NCI-H146 treated with DMSO at 0.1 percent for 48 hours (cell line): ENCODE measurements around the gene CD59.
A peak's percentile ranks its signal among the peaks of the same experiment; 100 is the strongest.
"Not testable (repeated sequence)": the region's sequence is repeated elsewhere in the genome, so short reads cannot be mapped to it uniquely, and the experiment has no call there.

ENCODE experiments used
- DNase-seq: peaks from one replicate; lab custom pipeline; 2025; ENCODE audit not compliant: unreplicated experiment; lab: John Stamatoyannopoulos, UW

CD59 gene

DNA sequence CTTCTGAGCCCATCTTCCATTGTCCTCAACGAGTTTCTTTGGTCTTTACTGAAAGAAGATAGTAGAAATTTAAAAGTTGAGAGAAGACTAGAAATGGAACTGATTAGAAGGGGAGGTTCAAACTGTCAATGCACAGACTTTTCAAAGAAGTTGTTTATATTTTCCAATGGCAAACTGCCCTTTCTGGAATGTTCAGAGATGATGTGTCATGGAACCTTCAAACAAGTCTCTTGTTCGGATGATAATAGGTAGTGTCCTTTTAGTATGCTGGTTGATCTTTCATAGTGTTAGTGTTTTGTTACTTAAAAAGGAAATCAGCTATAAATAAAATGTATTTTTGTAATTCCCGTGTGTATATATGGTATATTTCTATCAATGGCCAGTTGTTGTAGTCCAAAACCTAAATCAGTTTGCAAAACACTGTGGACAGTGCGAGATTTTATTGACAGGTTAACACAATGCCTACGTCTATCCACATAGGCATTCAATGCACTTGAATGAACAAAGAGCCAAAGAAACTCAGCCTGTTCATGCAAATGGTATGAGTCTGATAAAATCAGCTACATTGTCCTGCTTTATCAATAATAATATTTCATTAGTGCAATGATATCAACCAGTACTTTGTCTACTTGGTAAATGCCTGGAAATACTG lies 66.5 kb downstream of the CD59 start:
- DNase-seq = no peak

DNA sequence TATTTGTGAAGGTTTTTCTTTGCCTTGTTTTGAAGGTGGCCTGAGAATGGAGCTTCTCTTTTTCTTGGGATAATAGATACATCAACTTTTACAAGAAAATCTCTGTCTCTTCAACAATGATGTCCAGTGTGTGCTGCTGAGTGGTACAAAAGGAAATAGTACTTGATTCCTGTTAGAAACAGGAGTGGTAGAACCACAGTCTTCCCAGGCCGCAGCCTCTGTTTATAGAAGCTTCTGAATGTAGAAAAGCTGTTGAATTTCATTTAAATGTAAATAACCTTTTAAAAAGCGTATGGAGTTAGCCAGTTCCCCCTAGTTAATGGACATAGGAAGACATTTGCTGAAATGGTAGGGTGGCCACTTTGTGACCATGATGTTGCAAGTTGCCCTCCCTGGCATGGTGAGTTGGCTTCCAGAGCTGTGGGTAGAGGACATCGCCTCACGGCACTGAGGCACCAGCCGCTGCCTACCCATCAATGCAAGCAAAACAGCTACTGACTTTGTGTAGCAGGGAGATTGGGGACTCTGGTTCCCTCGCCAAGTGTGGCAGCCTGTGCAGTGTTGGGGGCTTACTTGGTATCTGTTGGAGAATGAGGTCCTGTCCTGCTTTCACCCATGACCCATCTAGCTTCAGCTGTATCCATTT lies 67.1 kb downstream of the CD59 start:
- no peak for DNase-seq

DNA sequence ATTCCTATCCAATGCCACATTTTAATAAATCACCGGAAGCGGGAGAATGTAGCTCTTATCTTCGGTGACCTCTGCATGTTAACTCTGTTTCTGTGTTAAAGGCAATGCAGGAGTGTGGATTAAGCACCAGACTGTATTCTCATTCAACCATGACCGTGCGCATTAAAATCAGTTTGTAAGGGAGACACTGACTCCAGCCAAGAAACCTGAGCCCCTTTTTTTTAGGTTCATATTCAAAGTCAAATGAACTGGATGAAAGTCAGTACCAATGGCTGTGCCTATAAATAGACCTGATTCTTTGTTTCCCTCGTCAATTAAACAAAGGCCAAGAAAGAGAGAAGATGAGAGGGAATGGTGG lies 67.8 kb downstream of the CD59 start:
- DNase-seq = peak; percentile 16

DNA sequence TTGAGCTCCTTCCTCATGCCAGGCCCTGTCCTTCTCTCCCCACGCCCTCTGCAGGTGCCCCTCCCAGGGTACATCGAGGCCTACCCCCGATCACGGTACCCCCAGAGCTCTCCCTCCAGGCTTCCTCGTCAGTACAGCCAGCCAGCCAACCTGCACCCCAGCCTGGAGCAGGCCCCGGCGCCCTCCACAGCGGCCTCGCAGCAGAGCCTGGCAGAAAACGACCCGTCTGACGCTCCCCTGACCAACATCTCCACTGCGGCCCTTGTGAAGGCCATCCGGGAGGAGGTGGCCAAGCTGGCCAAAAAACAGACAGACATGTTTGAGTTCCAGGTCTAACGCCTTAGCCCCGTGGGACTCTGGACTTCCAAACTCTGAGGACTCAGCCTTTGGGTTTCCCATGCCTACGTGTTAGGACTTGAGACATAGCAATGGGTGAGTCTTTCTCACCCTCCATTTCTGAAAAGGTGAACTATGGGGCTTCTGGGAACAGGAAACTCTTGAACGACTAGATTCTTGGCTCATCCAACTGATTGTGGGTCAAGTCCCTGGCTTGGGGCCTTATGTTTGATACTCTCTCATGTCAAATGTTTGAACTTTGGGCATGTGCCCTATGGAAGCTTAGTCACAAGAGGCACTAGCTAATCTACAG lies 68.3 kb downstream of the CD59 start:
- no peak for DNase-seq

DNA sequence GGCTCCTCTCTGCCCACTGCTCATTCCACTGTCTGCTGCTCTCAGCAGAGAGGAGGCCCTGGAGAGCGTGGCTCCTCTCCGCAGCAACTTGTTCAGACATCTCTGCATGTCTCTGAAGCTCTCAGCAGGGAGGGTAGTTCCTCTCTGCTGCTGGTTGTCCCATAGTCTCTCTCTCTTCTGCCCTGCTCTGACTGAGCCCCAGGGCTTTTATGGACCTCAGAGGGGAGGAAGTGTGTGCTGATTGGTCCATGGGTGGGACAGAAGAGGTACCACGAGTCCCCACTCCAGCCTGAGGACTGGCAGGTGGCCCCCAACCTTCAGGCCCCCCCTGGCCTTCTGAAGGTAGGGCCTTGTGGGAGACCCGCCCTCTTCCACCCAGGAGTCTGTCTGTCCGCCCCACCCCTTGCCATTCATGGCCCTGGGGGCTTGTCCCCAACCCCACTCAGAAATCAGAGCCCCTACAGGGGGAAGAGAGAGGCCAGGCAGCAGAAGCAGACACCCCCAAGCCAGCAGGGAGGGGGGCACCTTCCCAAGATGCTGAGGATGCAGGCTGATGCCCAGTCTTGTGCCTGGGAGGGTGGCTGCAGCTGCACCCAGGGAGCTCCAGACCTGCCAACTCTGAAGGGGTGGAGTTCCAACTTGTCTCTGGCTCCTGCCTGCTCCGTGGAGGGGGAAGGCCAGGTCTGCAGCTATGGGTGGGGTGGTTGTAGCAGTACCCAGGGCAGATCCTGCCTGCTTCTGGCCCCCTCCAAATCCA lies 70.7 kb downstream of the CD59 start:
- DNase-seq = no peak

DNA sequence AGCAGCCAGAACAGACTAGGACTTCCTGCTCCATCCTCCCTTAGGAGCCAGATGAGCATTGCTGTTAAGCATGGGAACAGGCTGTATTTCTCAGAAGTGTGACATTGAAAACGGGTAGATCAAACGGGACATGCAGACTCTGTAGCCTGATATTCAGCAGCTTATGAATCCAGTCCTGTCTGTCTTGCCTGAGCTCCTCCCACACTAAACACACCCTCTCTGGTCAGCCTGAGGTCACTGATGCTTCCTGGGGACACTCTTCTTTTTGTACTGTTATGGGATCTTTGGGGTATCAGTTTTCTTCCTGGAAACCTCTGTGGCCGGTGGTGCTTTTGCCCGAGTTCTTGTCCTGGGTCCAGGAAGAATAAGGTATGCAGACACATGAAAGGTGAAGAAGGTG lies 71.4 kb downstream of the CD59 start:
- no peak for DNase-seq

DNA sequence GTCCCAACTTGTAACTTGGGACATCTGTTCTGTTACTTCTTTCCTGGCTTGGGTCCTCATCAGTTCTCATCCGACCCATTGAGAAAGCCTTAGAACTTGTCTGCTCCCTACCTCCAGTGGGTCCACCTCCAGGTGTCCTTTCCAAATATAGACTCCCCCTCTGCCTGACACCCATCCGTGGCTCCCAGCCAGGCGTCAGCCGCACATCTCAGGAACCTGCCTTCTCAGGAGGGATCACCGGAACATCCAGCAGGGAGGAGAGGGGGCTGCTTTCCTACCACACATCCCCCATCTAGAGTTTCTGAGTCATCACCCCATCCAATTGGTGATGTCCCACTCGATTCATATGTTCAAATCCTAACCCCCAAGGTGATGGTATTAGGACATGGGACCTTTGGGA lies 72.1 kb downstream of the CD59 start:
- no peak for DNase-seq

DNA sequence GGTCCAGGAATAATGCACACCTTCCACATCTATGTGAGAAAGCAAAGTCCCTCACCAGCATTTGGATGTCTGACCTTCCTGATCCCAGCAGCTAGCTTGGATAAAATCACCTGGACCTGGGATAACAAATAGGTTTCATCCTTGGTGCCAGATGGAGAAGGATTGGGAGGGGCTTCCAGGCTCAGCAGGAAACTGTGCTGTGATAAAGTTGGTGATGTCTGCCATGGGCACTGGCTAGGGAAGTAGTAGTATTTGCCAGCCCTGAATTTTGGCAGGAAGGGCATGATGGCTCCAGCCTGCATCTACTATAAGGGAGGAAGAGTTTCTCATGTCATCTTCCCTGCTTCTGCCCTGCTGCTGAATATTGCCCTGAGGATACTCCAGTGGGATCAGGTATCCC lies 73.1 kb downstream of the CD59 start:
- DNase-seq = no peak

DNA sequence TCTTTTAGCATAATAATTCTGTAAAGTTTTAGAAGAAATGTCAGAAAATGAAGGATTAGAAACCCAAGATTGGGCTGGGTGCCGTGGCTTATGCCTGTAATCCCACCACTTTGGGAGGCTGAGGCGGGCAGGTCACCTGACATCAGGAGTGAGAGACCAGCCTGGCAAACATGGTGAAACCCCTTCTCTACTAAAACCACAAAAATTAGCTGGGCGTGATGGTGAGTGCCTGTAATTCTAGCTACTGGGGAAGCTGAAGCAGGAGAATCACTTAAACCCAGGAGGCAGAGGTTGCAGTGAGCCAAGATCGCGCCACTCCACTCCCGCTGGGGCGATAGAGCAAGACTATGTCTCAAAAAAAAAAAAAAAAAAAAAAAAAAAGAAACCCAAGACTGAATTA lies 74.7 kb downstream of the CD59 start:
- DNase-seq = not testable (repeated sequence)

DNA sequence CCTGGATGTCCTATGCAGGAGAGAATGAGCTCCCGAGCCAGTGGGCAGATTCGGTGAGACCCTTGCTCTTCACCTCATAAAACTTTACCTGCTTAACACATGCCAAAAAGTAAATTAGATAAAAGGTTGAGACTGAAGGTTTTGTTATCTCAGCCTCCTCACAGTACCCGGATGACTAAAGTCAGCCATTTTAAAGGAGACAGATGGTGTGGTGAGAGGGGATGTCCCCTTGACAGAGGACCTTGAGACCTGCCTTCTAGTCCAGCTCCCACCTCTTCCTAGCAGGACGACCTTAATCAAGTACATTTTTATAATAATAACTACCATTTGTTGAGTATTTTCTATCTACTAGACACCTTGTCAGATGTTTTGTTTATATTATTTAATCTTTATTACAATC lies 75.3 kb downstream of the CD59 start:
- DNase-seq = no peak

DNA sequence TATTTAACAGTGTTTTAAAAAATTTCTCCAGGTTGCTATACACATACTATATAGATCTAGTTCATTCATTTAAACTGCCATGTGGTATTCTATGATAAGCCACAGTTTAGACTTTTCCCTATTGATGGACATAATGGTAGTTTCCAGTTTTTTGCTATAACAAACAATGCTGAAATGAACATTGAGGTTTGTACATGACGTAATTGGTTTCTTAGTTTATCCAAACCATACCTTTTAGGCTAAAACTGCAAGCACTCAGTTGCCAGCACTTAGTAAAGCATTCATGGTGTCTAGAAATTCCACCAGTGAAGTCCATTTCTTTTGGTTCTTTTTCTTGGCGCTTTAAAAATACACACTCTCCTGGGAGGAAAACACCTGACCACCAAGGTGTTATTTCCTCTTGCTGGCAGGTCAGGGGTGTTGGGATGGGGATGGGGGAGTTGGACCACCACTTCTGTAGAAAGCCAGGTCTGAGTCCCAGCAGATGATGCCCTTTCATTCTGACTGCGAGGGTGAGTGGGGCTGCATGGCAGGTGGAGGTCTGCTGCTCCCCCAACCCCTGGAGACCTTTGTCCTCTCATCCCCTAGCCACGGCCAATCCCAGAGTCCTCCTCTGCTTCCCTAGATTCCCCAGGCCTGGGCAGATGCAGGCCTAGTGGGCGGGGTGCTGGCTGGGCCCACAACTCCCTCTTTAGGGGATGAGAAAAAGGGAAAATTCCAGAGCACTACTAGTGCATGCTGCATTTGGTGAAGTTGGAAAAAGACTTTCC lies 76.7 kb downstream of the CD59 start:
- DNase-seq = no peak

DNA sequence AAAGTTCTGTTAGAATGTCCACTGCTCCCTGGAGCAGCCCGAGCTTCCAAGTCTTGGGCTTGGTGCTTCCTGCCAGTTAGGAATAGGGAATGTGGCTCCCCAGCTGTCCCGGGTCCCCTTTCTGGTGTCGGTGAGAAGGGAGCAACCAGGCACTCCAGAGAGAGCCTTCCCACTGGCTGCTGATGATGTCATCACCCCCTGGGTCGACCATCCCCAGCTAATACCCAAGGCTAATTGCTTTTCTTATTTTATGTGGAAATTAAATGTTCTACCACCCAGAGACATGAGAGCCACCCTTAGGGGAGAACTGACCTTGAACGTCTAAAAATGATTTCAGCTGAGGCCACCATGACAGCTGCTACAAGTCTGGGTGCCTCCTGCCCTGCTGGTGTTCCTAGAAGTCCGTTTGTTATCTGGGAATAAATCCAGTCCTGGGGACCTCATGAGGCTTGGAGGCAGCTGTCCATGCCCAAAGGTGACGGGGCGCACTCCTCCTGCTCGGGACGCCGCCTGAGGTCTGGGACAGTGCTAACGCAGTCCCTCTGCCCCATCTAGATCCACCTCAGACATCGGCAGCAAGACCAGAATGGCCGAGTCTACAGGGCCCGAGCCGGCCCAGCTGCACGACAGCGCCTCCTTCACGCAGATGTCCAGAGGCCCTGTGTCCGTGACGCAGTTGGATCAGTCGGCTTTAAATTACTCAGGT lies 77.9 kb downstream of the CD59 start:
- DNase-seq = peak; percentile 50

DNA sequence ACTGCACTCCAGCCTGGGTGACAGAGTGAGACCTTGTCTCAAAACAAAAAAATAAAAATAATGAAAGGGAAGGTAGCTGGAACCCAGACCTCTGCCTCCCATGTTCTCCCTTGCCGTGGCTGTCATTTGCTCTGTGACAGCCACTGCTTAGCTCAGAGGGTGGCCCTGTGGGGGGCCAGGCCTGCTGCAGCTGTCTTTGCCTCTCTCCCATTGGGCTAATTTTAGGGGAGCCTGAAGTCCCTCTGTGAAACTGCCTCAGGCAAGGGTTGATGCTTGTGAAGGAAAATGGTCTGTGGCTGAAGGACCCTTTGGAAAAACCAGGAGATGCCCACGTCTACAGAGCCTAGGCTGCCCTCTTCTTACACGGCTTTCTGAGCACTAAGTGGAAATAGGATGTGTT lies 78.5 kb downstream of the CD59 start:
- peak; percentile 49 for DNase-seq

DNA sequence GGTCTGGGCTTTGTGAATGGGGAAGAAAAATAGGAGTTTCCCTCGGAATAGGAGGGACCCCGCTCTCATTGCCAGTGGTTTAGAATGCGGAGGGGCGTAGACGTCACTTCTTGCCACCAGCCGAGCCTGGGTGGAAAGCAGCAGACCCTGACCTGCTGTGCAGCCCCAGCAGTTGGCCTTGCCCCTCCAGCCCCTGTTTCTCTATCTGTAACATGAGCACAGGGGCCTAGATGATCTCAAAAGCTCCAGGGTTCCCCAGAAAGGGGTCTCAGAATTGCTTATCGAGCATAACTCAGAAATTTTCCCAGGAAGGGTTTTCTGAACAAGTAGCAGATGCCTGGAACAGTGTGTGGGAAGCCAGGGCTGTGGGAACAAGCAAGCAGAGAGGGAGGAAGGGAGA lies 79.5 kb downstream of the CD59 start:
- DNase-seq = no peak

DNA sequence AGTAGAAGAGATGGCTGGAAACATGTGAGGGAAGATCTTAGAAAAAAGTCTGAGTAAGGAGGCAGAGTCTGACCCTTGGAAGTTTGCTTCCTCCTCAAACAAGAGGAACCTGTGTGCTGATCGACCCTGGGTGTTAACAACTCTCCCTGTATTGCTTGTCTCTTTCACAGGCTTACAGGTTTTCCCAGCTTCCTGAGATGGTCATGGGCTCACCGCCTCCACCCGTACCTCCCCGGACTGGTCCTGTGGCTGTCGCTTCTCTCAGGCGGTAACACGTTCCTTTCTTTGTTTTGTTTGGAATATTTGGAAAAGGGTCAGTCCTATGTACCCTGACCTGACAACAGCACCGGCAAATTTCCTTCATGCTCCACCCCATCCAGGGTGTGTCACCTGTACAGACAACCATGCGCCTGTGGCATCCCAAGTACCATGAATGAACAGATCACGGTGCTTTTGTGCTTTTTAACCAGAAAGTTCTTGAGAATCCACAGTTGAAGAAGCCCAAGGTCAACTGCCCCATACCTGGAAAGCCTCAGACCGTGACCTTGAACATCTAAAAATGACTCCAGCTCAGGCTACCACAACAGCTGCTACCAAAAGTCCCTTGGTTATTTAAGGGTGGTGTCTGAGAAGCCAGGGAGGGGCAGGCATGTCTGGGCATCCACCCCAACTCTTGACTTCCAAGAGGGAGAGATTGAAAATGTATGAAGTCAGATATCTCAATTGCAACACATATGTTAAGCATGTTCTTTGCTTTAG lies 80.2 kb downstream of the CD59 start:
- no peak for DNase-seq

DNA sequence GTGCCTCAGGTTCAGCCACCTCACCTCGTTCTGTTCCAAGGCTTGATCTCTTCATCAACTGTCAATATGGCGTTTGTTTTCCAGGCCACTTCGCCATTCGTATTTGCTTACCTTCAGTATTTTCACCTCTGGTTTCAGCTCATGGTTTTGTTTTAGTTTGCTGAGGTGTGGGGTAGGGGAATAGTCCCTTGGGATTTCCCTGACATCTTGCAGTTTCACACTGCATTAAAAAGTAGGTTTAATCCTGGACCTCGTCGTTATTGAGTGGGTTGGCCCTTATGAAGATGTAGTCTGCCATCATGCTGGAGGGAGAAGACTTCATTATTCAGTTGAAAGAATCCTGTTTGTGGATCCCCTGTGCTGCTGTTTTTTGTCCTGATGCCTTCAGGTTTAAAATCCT lies 81.6 kb downstream of the CD59 start:
- no peak for DNase-seq
